HG03066 (cell line): ENCODE measurements around the gene SHKBP1.

Experiments used
- ATAC-seq: cut with Tn5 transposase; IDR thresholded peaks from one replicate; pipeline ENCODE4 v1.9.1; 2021; ENCODE audit warnings: low read depth; ENCODE audit not compliant: unreplicated experiment

Gene SHKBP1

DNA sequence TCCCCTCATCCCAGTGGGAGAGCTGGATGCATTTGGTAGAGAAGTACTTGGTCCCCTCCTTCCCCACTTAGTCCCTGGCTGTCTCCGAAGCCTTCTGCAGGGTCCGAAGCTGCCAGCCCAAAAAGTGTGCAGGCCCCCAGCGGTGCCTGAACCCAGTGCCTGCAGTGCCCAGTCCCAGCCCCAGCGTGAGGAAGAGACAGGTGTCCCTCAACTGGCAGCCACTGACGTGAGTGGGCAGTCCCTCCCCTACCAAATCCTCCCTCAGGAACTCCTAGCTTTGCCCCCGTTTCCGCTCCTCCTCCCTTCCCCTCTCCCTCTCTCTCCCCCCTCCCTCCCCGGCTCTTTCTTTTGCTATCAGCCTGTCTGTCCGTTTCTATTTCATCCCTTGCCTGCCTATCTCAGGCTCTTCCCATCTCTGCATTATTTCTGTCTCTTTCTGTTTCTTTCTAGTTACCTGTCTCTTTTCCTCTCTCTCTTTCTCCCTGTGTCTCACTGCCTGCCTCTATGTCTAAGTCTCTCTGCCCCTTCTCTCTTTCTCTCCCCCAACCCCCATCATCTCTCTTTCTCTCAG, 22.7 kb downstream of the SHKBP1 start:
- no peak for ATAC-seq

DNA sequence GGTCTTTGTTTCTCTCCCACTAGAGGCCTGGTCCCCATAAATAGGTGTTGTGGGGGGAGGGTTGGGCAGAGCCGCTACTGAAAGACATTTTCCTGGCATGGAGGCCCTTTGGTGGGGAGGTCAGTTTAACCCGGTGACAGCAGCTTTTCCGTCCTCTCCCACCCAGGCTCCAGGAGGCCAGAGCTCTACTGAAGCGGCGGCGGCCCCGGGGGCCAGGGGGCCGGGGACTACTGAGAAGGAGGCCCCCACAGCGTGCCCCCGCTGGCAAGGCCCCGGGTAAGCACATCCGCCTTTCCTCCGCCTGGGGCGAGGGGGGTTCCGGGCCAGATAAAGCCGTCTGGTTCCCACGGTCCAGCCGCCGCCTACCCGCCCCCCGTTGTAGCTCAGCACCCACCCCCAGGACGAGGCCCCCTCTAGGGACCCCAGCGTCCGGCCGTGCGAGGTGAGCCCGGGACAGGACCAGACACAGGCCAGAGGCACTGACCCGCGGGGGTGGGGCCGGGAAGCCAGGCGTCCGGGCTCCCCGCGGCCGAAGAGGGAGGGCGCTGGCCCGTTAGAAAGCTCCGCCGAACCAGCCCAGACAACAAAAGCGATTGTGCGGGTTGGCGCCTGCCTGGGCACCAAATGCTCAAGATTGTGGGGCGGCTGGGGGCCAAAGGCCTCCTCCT, 23.4 kb downstream of the SHKBP1 start:
- no peak for ATAC-seq

DNA sequence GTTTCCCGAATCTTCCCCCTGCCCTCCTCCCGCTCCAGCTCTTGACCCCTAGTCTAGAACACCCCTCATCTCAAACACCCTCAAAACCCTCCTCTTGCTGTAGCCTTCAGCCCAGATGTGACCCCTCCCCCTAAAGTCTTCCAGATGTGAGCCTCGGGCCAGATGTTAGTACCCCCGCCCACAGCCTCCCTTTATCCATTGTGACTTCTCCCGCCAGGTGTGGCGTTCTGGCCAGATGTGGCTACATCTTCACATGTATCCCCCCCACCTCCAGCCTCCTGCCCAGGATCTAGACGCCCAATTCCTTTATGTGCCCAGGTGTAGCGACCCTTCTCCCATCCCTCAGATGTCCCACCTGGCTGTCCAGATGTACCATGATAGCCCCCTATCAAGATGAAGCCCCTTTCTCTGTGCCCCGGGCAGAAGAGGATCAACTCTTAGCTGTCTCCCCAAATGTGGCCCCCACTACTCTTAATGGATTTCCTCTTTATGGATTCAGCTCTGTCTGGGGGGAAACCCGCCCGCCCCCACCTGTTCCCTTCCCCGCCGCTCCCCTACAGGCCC, 24.0 kb downstream of the SHKBP1 start:
- ATAC-seq, result no peak

DNA sequence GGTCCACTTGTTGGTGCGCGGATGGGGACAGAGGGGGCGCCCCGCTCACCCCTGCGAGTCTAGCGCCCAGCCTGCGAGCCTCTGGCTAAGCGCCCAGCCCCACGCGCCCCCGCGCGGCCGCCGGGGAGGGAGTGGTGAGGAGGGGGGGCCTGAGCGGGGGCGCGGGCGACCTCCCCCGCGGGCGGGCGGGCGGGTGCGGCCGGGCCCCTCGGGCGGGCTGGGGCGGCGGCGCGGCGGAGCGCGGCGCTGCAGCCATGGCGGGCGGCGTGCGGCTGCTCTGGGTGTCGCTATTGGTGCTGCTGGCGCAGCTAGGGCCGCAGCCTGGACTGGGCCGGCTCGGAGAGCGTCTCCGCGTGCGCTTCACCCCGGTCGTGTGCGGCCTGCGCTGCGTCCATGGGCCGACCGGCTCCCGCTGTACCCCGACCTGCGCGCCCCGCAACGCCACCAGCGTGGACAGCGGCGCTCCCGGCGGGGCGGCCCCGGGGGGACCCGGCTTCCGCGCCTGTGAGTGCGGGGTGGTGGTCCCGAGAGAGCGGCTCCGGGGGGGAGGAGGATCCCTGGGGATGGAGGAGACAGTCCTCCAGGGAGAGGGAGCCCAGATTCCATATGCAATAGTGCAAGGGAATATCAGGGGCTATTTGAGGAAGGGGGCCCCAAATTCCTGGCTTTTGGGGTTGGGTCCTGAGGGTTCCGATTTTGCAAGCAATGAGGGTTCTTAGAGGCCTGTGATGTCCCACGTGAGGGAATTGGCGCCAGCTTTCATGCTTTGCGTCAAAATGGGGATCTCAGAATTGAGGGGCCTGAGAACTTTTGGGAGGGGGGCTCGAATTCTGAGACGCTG, 24.7 kb downstream of the SHKBP1 start, which contains the start of gene LTBP4:
TSS of gene LTBP4 (plus strand) at position 236 of the 841 bp plus-strand sequence. CDS start at position 255, 19 bp downstream.
- no peak for ATAC-seq

DNA sequence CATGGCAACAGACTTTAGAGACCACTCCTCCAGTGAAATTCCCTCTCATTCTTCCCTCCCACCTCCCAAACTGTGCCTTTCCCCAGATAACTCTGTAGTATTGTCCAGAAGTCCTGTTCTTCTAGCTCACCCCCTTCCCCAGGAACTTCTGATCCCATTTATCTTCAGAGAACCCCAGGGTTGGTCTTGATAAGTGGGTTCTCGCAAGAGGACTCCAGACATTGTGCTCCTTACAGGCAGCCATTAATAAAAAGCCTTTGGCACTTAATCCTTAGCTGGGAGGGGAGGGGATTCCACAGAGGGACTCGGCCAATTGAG, 26.4 kb downstream of the SHKBP1 start:
- ATAC-seq, result no peak

DNA sequence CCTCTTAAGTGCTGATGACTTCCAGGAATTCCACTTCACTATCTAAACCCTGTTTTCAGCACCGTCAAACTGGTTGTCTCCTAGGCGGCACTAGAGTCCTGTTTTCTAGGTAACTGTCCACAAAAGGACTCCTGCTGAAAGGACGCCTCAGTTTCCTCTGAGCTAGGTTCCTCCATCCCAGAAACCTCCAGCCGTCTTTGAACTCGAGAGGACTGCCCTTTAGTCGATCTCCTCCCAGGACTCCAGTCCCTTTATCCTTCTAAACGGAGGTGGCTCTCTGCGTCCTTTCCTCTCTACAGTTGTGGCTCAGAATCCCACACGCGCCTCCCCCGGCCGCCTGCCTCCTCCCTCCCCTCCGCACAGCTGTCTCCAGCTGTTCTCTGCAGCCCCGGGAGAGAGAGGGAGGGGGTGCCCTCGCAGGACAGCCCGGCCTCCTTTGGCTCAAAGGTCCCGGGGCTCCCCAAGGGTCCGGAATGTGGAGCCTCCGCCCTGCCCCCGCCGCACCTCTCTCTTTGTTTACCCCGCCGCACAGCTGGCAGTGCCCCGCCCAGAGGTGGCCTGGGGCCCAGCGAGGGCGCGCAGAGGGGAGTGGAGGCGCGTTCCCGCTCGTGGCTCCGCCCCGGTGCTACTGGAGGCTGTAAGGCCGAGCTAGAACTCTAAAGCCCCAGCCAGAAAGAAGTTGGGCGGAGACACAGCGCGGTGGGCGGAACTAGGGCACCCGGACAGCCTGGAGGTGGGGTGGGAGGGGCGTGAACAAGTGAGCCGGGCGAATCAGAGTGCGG, 26.9 kb downstream of the SHKBP1 start:
- peak; percentile 69 for ATAC-seq

DNA sequence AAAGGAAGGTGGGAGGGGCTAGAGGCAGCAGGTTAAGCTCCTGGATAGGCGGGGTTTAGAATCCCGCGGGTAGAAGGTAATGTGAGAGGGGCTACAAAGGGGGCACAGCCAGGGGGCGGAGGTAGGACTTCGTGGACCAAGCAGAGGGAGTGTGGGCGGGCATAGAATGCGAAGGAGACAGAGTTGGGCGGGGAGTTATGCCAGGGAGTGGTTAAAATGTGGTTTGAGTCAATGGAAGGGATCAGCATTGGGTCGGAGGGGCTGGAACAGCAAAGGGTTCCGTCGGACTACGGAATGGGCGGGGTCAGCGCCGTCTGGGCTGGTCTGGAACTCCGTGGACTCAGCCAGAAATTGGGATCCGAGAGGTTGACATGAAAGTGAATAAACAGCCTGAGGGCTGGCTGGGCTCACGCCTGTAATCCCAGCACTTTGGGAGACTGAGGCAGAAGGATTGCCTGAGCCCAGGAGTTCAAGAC, 27.5 kb downstream of the SHKBP1 start:
- no peak for ATAC-seq

DNA sequence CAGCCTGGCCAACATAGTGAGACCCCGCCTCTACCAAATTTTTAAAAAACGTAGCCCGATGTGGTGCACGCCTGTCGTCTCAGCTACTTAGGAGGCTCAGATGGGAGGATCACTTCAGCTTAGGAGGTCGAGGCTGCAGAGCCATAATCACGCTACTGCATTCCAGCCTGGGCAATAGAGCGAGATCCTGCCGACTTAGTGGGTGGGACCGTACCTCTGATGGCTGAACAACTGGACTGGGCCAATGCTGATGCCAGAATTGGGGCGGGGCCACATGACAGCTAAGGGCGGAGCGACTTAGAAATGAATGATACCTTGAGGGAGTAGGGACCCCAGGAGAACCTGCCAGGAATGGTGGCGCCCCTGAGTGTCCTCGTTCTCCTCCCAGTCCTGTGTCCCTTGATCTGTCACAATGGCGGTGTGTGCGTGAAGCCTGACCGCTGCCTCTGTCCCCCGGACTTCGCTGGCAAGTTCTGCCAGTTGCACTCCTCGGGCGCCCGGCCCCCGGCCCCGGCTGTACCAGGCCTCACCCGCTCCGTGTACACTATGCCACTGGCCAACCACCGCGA, 28.1 kb downstream of the SHKBP1 start:
- ATAC-seq, result no peak

DNA sequence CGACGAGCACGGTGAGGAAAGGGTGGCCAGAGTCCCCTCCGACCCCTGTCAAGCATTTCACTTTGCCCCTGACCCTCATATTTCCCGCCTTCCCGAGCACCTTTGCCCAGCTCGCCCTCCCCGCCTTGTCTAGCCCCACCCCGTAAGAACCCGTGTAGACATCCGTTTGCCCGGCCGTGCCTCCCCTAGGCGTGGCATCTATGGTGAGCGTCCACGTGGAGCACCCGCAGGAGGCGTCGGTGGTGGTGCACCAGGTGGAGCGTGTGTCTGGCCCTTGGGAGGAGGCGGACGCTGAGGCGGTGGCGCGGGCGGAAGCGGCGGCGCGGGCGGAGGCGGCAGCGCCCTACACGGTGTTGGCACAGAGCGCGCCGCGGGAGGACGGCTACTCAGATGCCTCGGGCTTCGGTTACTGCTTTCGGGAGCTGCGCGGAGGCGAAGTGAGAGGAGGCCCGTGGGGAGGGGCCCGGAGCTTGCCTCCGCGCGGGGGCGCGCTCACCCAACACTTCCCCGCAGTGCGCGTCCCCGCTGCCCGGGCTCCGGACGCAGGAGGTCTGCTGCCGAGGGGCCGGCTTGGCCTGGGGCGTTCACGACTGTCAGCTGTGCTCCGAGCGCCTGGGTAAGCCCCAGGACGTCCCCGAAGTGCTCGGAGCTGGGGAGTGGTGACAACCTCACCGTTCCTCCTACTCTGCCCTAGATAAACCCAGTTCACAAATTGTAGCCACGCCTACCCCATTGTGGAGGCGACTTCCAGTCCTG, 28.7 kb downstream of the SHKBP1 start:
- no peak for ATAC-seq

DNA sequence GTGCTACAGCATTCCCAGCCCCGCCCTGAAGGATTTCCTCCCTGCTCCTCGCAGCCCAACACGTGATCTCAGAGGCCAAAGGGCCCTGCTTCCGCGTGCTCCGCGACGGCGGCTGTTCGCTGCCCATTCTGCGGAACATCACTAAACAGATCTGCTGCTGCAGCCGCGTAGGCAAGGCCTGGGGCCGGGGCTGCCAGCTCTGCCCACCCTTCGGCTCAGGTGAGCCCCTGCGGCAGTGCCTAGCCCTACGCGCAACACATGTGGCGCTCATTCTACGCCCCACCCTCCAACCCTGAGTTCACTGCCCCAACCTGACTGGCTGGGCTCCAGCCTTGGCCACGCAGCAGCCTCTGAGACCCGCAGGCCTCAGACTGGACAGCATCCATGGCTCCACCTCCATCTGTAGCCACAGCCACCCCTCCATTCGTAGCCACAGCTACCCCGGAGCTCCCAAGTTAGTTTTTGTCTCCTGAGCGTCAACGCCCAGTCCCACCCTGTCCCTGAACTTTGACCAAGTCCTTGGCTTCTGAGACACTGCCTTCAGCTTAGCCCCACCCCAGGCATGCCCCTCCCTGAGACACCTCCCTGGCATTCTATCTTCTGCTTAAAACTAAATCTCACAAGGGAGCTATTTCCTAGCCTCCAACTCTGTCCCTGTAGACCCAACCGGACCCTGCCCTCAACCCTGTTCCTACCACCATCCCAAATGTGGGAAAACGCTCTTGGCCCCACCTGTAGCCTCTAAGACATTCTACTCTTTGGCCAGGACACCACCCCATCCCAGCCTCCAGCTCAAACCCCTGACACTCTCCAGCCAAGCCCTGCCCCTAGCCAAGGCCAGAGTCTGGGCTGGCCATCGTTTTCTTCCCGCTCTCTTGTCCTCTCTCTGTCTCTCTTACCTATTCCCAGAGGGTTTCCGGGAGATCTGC, 30.9 kb downstream of the SHKBP1 start:
- no peak for ATAC-seq

DNA sequence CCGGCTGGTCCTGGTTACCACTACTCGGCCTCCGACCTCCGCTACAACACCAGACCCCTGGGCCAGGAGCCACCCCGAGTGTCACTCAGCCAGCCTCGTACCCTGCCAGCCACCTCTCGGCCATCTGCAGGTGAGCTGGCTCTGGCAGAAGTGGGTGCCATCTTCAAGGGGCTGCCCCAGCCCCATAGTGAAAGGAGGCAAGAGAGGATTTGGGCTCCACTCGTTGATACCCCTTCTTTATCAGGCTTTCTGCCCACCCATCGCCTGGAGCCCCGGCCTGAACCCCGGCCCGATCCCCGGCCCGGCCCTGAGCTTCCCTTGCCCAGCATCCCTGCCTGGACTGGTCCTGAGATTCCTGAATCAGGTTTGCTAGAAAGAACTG, 31.6 kb downstream of the SHKBP1 start:
- ATAC-seq, result no peak

DNA sequence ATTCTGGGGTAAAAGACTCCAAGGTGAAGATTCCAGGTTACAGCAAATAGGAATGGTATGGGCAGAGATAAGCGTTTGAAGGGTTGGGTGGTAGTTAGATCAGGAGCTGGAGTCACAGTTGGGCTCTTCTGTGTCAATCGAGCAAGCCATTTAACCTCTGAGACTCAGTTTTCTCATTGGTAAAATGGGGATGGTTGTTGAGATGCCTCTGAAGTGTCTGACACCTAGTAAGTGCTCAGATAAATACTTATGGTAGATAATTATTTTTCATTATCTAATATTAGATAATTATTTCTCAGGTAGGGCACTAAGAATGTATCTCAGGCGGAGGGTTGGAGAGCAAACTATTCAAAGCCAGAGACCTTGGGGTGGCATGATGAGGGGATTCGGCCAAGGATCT, 32.3 kb downstream of the SHKBP1 start:
- no peak for ATAC-seq

DNA sequence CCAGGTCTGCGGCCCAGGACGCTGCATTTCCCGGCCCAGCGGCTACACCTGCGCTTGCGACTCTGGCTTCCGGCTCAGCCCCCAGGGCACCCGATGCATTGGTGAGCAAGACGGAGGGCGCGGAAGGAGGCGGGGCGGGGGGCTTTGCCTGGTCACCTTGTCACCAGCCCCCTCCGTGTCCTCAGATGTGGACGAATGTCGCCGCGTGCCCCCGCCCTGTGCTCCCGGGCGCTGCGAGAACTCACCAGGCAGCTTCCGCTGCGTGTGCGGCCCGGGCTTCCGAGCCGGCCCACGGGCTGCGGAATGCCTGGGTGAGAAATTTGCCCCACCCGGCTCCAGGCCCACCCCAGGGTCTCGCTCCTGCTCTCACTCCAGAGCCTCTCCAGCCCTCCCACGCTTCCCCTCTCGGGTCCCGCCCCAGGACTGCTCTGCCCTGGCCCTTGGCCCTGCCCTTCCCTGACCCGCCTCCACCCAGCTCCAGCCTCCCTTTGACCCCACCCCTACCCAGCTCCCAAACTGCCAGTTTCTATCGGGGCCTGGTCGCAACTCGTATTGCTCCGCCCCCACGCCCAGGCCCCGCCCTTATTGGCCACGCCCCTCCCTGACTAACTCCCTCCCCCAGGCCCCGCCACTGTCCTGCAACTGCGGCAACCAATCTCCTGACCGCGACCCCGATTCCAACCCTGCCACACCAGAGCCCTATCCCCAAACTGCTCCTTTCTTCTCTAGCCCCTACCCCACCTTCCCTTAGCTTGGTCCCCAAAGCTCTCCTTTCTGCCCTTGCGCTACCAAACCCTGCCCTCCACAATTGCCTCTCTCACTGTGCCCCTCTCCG, 33.1 kb downstream of the SHKBP1 start:
- peak; percentile 32 for ATAC-seq

DNA sequence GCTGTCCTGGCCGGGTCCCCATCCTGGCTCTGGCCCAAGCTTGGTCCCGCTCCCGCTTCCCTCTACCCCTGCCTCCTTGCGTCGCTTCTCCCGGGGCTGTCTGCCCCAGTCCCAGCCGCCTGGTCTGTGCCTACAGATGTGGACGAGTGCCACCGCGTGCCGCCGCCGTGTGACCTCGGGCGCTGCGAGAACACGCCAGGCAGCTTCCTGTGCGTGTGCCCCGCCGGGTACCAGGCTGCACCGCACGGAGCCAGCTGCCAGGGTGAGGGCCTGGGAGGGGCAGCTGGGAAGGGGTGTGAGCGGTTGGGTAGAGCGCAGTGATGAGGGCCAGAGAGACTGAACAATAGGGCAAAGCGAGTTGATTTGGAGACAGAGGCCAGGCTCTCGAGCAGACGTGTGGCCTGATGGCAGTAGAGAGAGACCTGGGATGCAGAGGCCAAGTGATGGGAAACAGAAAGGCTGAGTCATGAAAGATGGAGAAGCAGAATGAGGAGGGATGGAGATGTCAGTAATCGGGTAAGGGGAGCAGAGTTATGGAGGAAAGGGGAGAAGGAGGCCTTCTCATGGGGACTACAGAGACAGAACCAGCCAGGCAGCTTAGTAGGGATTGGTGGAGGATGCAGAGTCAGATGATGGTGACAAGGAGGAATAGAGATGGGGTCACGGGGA, 33.9 kb downstream of the SHKBP1 start:
- ATAC-seq, result no peak

DNA sequence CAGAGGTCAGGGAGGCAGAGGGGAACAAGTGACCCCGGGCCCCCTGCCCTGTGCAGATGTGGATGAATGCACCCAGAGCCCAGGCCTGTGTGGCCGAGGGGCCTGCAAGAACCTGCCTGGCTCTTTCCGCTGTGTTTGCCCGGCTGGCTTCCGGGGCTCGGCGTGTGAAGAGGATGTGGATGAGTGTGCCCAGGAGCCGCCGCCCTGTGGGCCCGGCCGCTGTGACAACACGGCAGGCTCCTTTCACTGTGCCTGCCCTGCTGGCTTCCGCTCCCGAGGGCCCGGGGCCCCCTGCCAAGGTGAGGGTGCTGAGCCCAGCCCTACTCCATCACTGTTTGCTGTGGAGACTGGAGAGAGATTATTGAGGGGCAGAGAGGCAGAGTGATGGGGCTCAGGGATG, 34.4 kb downstream of the SHKBP1 start:
- ATAC-seq, result no peak

DNA sequence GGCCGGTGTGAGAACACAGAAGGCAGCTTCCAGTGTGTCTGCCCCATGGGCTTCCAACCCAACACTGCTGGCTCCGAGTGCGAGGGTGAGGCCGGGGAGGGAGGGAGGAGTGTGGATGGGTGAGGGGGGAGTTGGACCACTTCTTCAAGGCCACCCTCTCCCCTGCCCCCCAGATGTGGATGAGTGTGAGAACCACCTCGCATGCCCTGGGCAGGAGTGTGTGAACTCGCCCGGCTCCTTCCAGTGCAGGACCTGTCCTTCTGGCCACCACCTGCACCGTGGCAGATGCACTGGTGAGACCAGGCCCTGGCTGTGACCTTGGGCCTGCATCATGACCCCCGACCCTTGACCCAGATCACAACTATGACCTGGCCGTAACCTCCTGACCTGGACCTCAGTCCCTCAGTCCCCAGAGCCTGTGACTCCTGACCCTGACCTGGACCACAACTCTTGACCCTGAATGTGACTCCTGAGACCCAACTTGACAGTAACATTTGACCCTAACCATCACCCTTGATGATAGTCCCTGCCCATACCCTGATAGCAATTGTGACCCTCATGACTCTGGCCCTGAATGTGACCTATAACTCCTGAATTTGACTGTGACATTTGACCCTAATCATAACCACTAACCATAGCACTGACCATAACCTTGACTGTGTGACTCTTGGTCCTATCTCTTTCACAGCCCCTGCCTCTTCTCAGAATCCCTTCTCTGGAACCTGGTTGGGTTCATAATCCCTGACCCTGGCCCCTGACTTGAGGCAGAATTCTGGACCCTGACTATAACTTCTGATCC, 35.4 kb downstream of the SHKBP1 start:
- ATAC-seq, result no peak
